Endothelial cell of umbilical vein (primary cell): ENCODE data around the gene LRRC39. TPM values are rescaled to one million over a fixed set of nuclear protein-coding genes. Genes with fewer than 3 reads are reported as not detected.

ENCODE experiments used
- BruUV-seq: library from RNA; stranded (reverse); fragments of 400-500 nt; replicated peaks from 2 replicates; lab custom pipeline; 2021; lab: Mats Ljungman, UMichigan
- CTCF ChIA-PET: fragments of 300-600, 350-600 bp; sonication (Branson Sonifier 250); formaldehyde crosslinking; loops from one replicate; lab custom pipeline; 2021; ENCODE audit warnings: antibody characterized with exemption, inconsistent platforms; lab: Charles Lee
- POLR2A ChIA-PET: fragments of 300-600, 350-600 bp; sonication (Branson Sonifier 250); formaldehyde crosslinking; loops from one replicate; lab custom pipeline; 2021; ENCODE audit warnings: antibody characterized with exemption, inconsistent platforms; lab: Charles Lee
- DNase-seq: peaks from one replicate; pipeline ENCODE4 v3.0.0-alpha.2; 2011; ENCODE audit warnings: low read depth, low spot score
- FAIRE-seq: peaks from 2 replicates; lab custom pipeline; 2011; peaks lifted over from hg19 to GRCh38; lab: Jason Lieb, UNC
- H2AFZ ChIP-seq: 2 replicates; pipeline ENCODE4 v1.6.0; 2012; ENCODE audit warnings: low read depth, low read length, control low read depth, inconsistent platforms
- H3K27ac ChIP-seq: 2 replicates; pipeline ENCODE4 v1.5.1; 2011; ENCODE audit warnings: low read depth, mild to moderate bottlenecking, control low read depth, low read length, moderate library complexity; ENCODE audit not compliant: insufficient read depth
- H3K27me3 ChIP-seq, 2 experiments: 2 replicates each; pipeline versions ENCODE4 v1.6.0 to v1.6.1; 2011; ENCODE audit warnings: low read length in 2 of 2, mixed read lengths in 1 of 2; ENCODE audit not compliant: control insufficient read depth in 2 of 2, insufficient read depth in 2 of 2
- H3K36me3 ChIP-seq, 2 experiments: 2 replicates in 1 of 2; 3 replicates in 1 of 2; pipeline ENCODE4 v1.5.1; 2011; ENCODE audit warnings: low read length in 2 of 2, mild to moderate bottlenecking in 1 of 2, moderate library complexity in 1 of 2; ENCODE audit not compliant: control insufficient read depth in 2 of 2, insufficient read depth in 2 of 2; ENCODE audit errors: extremely low read depth in 1 of 2
- H3K4me1 ChIP-seq: 3 replicates; pipeline ENCODE4 v1.5.1; 2011; ENCODE audit warnings: mild to moderate bottlenecking, low read length; ENCODE audit not compliant: control insufficient read depth, insufficient read depth; ENCODE audit errors: extremely low read depth
- H3K4me2 ChIP-seq: 2 replicates; pipeline ENCODE4 v1.6.1; 2011; ENCODE audit warnings: low read length, control low read depth, mixed read lengths; ENCODE audit not compliant: insufficient read depth
- H3K4me3 ChIP-seq, 3 experiments: fragments of 200-600 bp in 1 of 3; sonication (generic), shearing (Covaris generic) in 1 of 3; replicated peaks in 1 of 3; 2 replicates each; pipeline ENCODE4 v1.5.1; 2011 to 2016; ENCODE audit warnings: control low read depth in 3 of 3, low read length in 3 of 3, mild to moderate bottlenecking in 2 of 3, inconsistent platforms in 1 of 3, low read depth in 1 of 3, moderate library complexity in 1 of 3; ENCODE audit not compliant: insufficient read depth in 1 of 3
- H3K79me2 ChIP-seq: 2 replicates; pipeline ENCODE4 v1.6.0; 2012; ENCODE audit warnings: low read length, inconsistent platforms; ENCODE audit not compliant: control insufficient read depth, insufficient read depth
- H3K9ac ChIP-seq: replicated peaks from 2 replicates; pipeline ENCODE3; 2011; ENCODE audit warnings: low read length, control low read depth; ENCODE audit not compliant: insufficient read depth; ENCODE audit errors: extremely low read depth
- H3K9me1 ChIP-seq: replicated peaks from 3 replicates; pipeline ENCODE4 v1.6.0; 2011; ENCODE audit warnings: mild to moderate bottlenecking, low read length; ENCODE audit not compliant: control insufficient read depth, insufficient read depth; ENCODE audit errors: extremely low read depth
- H3K9me3 ChIP-seq: replicated peaks from 2 replicates; pipeline ENCODE4 v1.5.1; 2012; ENCODE audit warnings: low read length, inconsistent platforms; ENCODE audit not compliant: control insufficient read depth, insufficient read depth
- H4K20me1 ChIP-seq: replicated peaks from 2 replicates; pipeline ENCODE3; 2011; ENCODE audit warnings: mild to moderate bottlenecking, low read length; ENCODE audit not compliant: control insufficient read depth, insufficient read depth; ENCODE audit errors: extremely low read depth
- EZH2 ChIP-seq: IDR thresholded peaks from 2 replicates; pipeline ENCODE4 v1.6.1; 2012; ENCODE audit warnings: borderline replicate concordance, low read depth, mild to moderate bottlenecking, moderate library complexity, low read length, inconsistent platforms; ENCODE audit not compliant: severe bottlenecking
- FOS ChIP-seq: IDR thresholded peaks from 2 replicates; pipeline ENCODE4 v1.6.1; 2011; ENCODE audit warnings: mild to moderate bottlenecking, low read length, moderate library complexity, borderline replicate concordance; ENCODE audit not compliant: insufficient read depth
- GATA2 ChIP-seq: IDR thresholded peaks from 2 replicates; pipeline ENCODE4 v1.7.0; 2011; ENCODE audit warnings: low read depth, mild to moderate bottlenecking, moderate library complexity, mixed read lengths, low read length; ENCODE audit not compliant: insufficient read length, insufficient read depth
- JUN ChIP-seq: IDR thresholded peaks from 2 replicates; pipeline ENCODE4 v1.6.1; 2011; ENCODE audit warnings: borderline replicate concordance, low read depth; ENCODE audit not compliant: insufficient read length, insufficient read depth
- MYC ChIP-seq: IDR thresholded peaks from one replicate; pipeline ENCODE4 v1.6.1; 2011; ENCODE audit warnings: mild to moderate bottlenecking, low read depth, low read length
- POLR2A ChIP-seq: IDR thresholded peaks from 2 replicates; pipeline ENCODE4 v1.6.1; 2012; ENCODE audit warnings: low read depth, mild to moderate bottlenecking, control low read depth, low read length
- POLR2AphosphoS5 ChIP-seq: IDR thresholded peaks from 2 replicates; pipeline ENCODE4 v1.6.1; 2012; ENCODE audit warnings: low read depth, mild to moderate bottlenecking, control low read depth, low read length, moderate library complexity; ENCODE audit not compliant: insufficient read depth
- dilution Hi-C: fragments of 300-500 bp; cut with MboI; formaldehyde crosslinking; loops from one replicate; pipeline ENCODE4 v1.15.0; 2019; ENCODE audit warnings: low sequenced_read_pairs; ENCODE audit not compliant: extremely low pct_ligation_motif_present
- intact Hi-C: fragments of 100-400 bp; cut with micrococcal nuclease; formaldehyde crosslinking; loops from one replicate; pipeline ENCODE4 v1.10.0; 2022
- polyA plus RNA-seq, 4 experiments: library from polyadenylated mRNA; depleted of rRNA in 3 of 4; stranded (reverse) in 3 of 4; unstranded in 1 of 4; fragments of >200 nt; gene quantifications; 2 replicates each; pipeline versions ENCODE4 v1.2.1 to v1.2.3, GENCODE V29; 2011 to 2012; ENCODE audit warnings: missing spikeins in 1 of 4
- total RNA-seq: library from RNA; stranded (reverse); gene quantifications from 2 replicates; pipeline ENCODE4 v1.2.3, GENCODE V29; 2021
- TF ChIP-seq, protein P1 (sequence below), 2 donors: IDR thresholded peaks; 1 replicate in 1 of 2; 2 replicates in 1 of 2; pipeline ENCODE4 v1.5.1; 2011; ENCODE audit warnings: low read length in 2 of 2, mild to moderate bottlenecking in 2 of 2, moderate library complexity in 2 of 2, control low read depth in 1 of 2, inconsistent platforms in 1 of 2, low read depth in 1 of 2; ENCODE audit not compliant: insufficient read depth in 1 of 2; ENCODE audit errors: extremely low read depth in 1 of 2
- TF ChIP-seq, protein P2 (sequence below): IDR thresholded peaks from 2 replicates; pipeline ENCODE4 v1.6.1; 2011; ENCODE audit not compliant: insufficient read depth, insufficient read length

The LRRC39 gene
- total and polyA plus RNA-seq, 2 donors (not counting 3 experiments of a cell fraction or from before 2014, with no cell fraction given), result 0.40 to 0.65 TPM

DNA sequence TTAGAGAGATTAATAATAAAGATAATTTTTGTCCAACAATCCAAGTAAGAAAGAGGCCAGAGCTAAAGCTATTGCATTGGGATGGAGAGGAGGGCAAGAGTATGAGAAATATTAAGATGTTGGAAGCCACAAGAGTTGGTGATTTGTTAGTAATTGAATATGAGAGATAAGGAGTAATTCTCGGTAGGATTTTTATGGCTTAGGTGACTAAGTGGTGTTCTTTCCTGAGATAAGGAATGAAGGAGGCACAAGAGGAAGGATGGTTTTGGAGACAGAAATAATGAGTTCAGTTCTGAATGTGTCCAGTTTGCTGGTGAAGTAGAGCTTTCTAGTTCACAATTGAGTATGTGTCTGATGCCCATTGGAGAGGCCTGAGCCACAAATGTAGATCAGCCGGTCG lies 35.7 kb downstream of the LRRC39 start:
- no peaks in the 10 kb centered on the region for H4K20me1 ChIP-seq
- no peaks in the 10 kb centered on the region for H3K79me2 ChIP-seq
- no peak overlapping the region for H2AFZ ChIP-seq
- no peak overlapping the region for H3K4me3 ChIP-seq
- no peaks in the 10 kb centered on the region for H3K9me1 ChIP-seq
- H3K4me2 ChIP-seq, result no peak overlapping the region
- no peak overlapping the region for H3K9ac ChIP-seq
- H3K27me3 ChIP-seq, result no peaks in the 10 kb centered on the region
- no peak for DNase-seq
- TF ChIP-seq POLR2AphosphoS5 (no peak), FOS (no peak), GATA2 (no peak), EZH2 (no peak), MYC (no peak), POLR2A (no peak), JUN (no peak)
- TF ChIP-seq, protein P1, sequence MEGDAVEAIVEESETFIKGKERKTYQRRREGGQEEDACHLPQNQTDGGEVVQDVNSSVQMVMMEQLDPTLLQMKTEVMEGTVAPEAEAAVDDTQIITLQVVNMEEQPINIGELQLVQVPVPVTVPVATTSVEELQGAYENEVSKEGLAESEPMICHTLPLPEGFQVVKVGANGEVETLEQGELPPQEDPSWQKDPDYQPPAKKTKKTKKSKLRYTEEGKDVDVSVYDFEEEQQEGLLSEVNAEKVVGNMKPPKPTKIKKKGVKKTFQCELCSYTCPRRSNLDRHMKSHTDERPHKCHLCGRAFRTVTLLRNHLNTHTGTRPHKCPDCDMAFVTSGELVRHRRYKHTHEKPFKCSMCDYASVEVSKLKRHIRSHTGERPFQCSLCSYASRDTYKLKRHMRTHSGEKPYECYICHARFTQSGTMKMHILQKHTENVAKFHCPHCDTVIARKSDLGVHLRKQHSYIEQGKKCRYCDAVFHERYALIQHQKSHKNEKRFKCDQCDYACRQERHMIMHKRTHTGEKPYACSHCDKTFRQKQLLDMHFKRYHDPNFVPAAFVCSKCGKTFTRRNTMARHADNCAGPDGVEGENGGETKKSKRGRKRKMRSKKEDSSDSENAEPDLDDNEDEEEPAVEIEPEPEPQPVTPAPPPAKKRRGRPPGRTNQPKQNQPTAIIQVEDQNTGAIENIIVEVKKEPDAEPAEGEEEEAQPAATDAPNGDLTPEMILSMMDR (IDR thresholded peaks at IDR 0.05; ENCODE audit: extremely low read depth in 1 of 2, insufficient read depth in 1 of 2, low read depth in 1 of 2, low read length in 2 of 2), result no peak
- TF ChIP-seq, protein P2, sequence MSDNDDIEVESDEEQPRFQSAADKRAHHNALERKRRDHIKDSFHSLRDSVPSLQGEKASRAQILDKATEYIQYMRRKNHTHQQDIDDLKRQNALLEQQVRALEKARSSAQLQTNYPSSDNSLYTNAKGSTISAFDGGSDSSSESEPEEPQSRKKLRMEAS, result no peak
- CTCF ChIA-PET, result interaction anchor here (0.8 kb wide), 1 partner anchor 50 kb away, joined by 3 read pairs; no protein-coding TSS in a partner anchor
- no peak for FAIRE-seq
- POLR2A ChIA-PET, result no interaction called here
- intact Hi-C loops, result no loop called here
- H3K4me1 ChIP-seq, result no peaks in the 10 kb centered on the region
- H3K36me3 ChIP-seq, result peaks cover 15 to 32% of the 10 kb centered on the region in 2 experiments
- no TSS peak for BruUV-seq
- H3K9me3 ChIP-seq, result no peaks in the 10 kb centered on the region
- dilution Hi-C loops, result no loop called here
- no peak overlapping the region for H3K27ac ChIP-seq
